GM12878 (cell line): ENCODE data around the gene FERMT2. TPM values are rescaled to one million over a fixed set of nuclear protein-coding genes. Genes with fewer than 3 reads are reported as not detected.

Experiments used
- ATAC-seq: fragments of 200-7000 bp; cut with Tn5 transposase; 3 replicates; pipeline ENCODE4 v1.9.1; 2020; ENCODE audit warnings: mild to moderate bottlenecking, moderate library complexity
- BruUV-seq: library from RNA; stranded (reverse); fragments of 400-500 nt; replicated peaks from 2 replicates; lab custom pipeline; 2021; lab: Mats Ljungman, UMichigan
- CTCF ChIA-PET: fragments of 300-600 bp; sonication (Branson Sonifier 250); formaldehyde crosslinking; extraction: SDS; loops from one replicate; lab custom pipeline; 2021; ENCODE audit warnings: inconsistent platforms; lab: Yijun Ruan, JAX
- POLR2A ChIA-PET: fragments of 350-600 bp; formaldehyde crosslinking; extraction: SDS; loops from one replicate; lab custom pipeline; 2021; ENCODE audit warnings: inconsistent platforms; lab: Charles Lee
- RAD21 ChIA-PET: fragments of 300-600 bp; sonication (Branson Sonifier 250); formaldehyde crosslinking; loops from one replicate; lab custom pipeline; 2023; ENCODE audit warnings: antibody characterized with exemption; ENCODE audit not compliant: unreplicated experiment; lab: Charles Lee
- SMC1A ChIA-PET: fragments of 300-600 bp; sonication (Branson Sonifier 250); formaldehyde crosslinking; loops from one replicate; lab custom pipeline; 2023; ENCODE audit not compliant: unreplicated experiment, uncharacterized antibody; lab: Charles Lee
- DNase-seq: peaks from one replicate; pipeline ENCODE4 v3.0.0-alpha.2; 2011; ENCODE audit warnings: low read depth, low spot score
- FAIRE-seq: peaks from 3 replicates; lab custom pipeline; 2011; peaks lifted over from hg19 to GRCh38; lab: Jason Lieb, UNC
- H2AFZ ChIP-seq: 2 replicates; pipeline ENCODE4 v1.6.0; 2011; ENCODE audit warnings: low read depth, low read length, control low read depth; ENCODE audit not compliant: control insufficient read depth
- H3K27ac ChIP-seq: 2 replicates; pipeline ENCODE4 v1.5.1; 2011; ENCODE audit warnings: control low read depth; ENCODE audit not compliant: control insufficient read depth, insufficient read depth
- H3K27me3 ChIP-seq, 2 experiments: replicated peaks in 1 of 2; 2 replicates each; pipeline versions ENCODE4 v1.6.0 to v1.6.1; 2011; ENCODE audit warnings: low read length in 1 of 2; ENCODE audit not compliant: control insufficient read depth in 2 of 2, insufficient read depth in 2 of 2
- H3K36me3 ChIP-seq, 2 experiments: 2 replicates each; pipeline ENCODE4 v1.5.1; 2011; ENCODE audit warnings: low read length in 1 of 2; ENCODE audit not compliant: control insufficient read depth in 2 of 2, insufficient read depth in 2 of 2
- H3K4me1 ChIP-seq: 2 replicates; pipeline ENCODE4 v1.6.1; 2011; ENCODE audit warnings: mild to moderate bottlenecking, low read length, moderate library complexity, mixed read lengths; ENCODE audit not compliant: control insufficient read depth, insufficient read depth
- H3K4me2 ChIP-seq: 2 replicates; pipeline ENCODE4 v1.6.0; 2011; ENCODE audit warnings: control low read depth; ENCODE audit not compliant: control insufficient read depth, insufficient read depth
- H3K4me3 ChIP-seq: fragments of 200-600 bp; sonication (generic); 2 replicates; pipeline ENCODE4 v1.5.1; 2016
- H3K79me2 ChIP-seq: 2 replicates; pipeline ENCODE4 v1.6.0; 2011; ENCODE audit warnings: low read length; ENCODE audit not compliant: control insufficient read depth, insufficient read depth
- H3K9ac ChIP-seq: 2 replicates; pipeline ENCODE4 v1.8.0; 2011; ENCODE audit warnings: low read length, control low read depth, mixed read lengths; ENCODE audit not compliant: control insufficient read depth, insufficient read depth
- H3K9me3 ChIP-seq: replicated peaks from 3 replicates; pipeline ENCODE4 v1.5.1; 2011; ENCODE audit warnings: mild to moderate bottlenecking, low read length; ENCODE audit not compliant: control insufficient read depth, insufficient read depth
- H4K20me1 ChIP-seq: 2 replicates; pipeline ENCODE4 v1.6.0; 2011; ENCODE audit not compliant: control insufficient read depth, insufficient read depth
- BHLHE40 ChIP-seq, 2 experiments: fragments of 450-650 bp in 1 of 2; IDR thresholded peaks; 2 replicates each; pipeline ENCODE4 v1.6.1; 2011 to 2017; ENCODE audit warnings: low read depth in 2 of 2, borderline replicate concordance in 1 of 2, improper control_type of control experiment in 1 of 2, low read length in 1 of 2, mild to moderate bottlenecking in 1 of 2
- CBFB ChIP-seq: IDR thresholded peaks from 2 replicates; pipeline ENCODE4 v1.6.1; 2016; ENCODE audit warnings: antibody characterized with exemption, low read depth
- CHD1 ChIP-seq: IDR thresholded peaks from 2 replicates; pipeline ENCODE4 v1.6.1; 2012; ENCODE audit warnings: low read depth, low read length, improper control_type of control experiment
- CREB1 ChIP-seq: IDR thresholded peaks from 2 replicates; pipeline ENCODE4 v1.6.1; 2012; ENCODE audit warnings: low read depth, mild to moderate bottlenecking, inconsistent platforms
- GABPA ChIP-seq: IDR thresholded peaks from 2 replicates; pipeline ENCODE4 v1.6.1; 2014; ENCODE audit warnings: antibody characterized with exemption, low read depth, mild to moderate bottlenecking, inconsistent platforms
- JUNB ChIP-seq: IDR thresholded peaks from 2 replicates; pipeline ENCODE4 v1.6.1; 2016; ENCODE audit warnings: antibody characterized with exemption, mild to moderate bottlenecking
- JUND ChIP-seq: IDR thresholded peaks from 2 replicates; pipeline ENCODE4 v1.6.1; 2012; ENCODE audit warnings: low read depth, mild to moderate bottlenecking, low read length, improper control_type of control experiment, moderate library complexity
- MYB ChIP-seq: fragments of 150-350 bp; IDR thresholded peaks from 2 replicates; pipeline ENCODE4 v1.6.1; 2014; ENCODE audit warnings: mild to moderate bottlenecking, low read depth, low read length, borderline replicate concordance
- PAX5 ChIP-seq: IDR thresholded peaks from 2 replicates; pipeline ENCODE4 v1.6.1; 2011; ENCODE audit warnings: low read depth, low read length, borderline replicate concordance
- RAD21 ChIP-seq: IDR thresholded peaks from 2 replicates; pipeline ENCODE4 v1.6.1; 2011; ENCODE audit warnings: mild to moderate bottlenecking, low read depth, low read length, moderate library complexity; ENCODE audit not compliant: insufficient read depth
- SMC3 ChIP-seq: IDR thresholded peaks from 2 replicates; pipeline ENCODE4 v1.6.1; 2011; ENCODE audit warnings: low read length, improper control_type of control experiment, borderline replicate concordance
- WGBS: methylation state at CpG from one replicate; pipeline ENCODE4 v1.1.6; 2016; ENCODE audit warnings: low lambda C conversion rate; ENCODE audit not compliant: insufficient replicate concordance, insufficient coverage; ENCODE audit errors: missing lambda C conversion rate; 5-methylcytosine and 5-hydroxymethylcytosine counted together
- in situ Hi-C: fragments of 300-500 bp; cut with MboI; formaldehyde crosslinking; loops from 9 replicates; pipeline ENCODE4 v1.14.3; 2018; ENCODE audit warnings: mixed read lengths
- intact Hi-C: fragments of 100-400 bp; cut with micrococcal nuclease; formaldehyde crosslinking; loops from one replicate; pipeline ENCODE4 v1.14.2; 2022; ENCODE audit not compliant: unreplicated experiment
- polyA plus RNA-seq, 11 experiments: library from polyadenylated mRNA; depleted of rRNA in 4 of 11; unstranded in 6 of 11; stranded (reverse) in 5 of 11; fragments of >200 nt; fragmentation: Nextera tagmentation in 4 of 11; fragmentation: Illumina TruSeq in 1 of 11; extraction: Ambion mirVana in 4 of 11; extraction: Trizol in 1 of 11; gene quantifications; 1 replicate in 1 of 11; 2 replicates in 10 of 11; pipeline versions ENCODE4 v1.2.1 to v1.2.3, GENCODE V29; 2011 to 2016; ENCODE audit warnings: inconsistent platforms in 2 of 11, missing spikeins in 2 of 11, low read depth in 1 of 11
- total RNA-seq, 4 experiments: library from RNA; depleted of rRNA in 3 of 4; stranded (reverse); fragments of >200 nt in 3 of 4; fragmentation: Illumina TruSeq in 1 of 4; extraction: Trizol in 1 of 4; gene quantifications; 2 replicates each; pipeline versions ENCODE4 v1.2.1 to v1.2.3, GENCODE V29; 2013 to 2021
- TF ChIP-seq, protein P1 (sequence below): fragments of 450-650 bp; IDR thresholded peaks from 2 replicates; pipeline ENCODE4 v1.6.1; 2017; ENCODE audit warnings: mild to moderate bottlenecking, moderate library complexity
- TF ChIP-seq, protein P2 (sequence below), 3 experiments: IDR thresholded peaks in 2 of 3; conservative IDR thresholded peaks in 1 of 3; 2 replicates each; pipeline ENCODE4 v1.5.1; 2011; ENCODE audit warnings: low read depth in 3 of 3, low read length in 3 of 3, mild to moderate bottlenecking in 3 of 3, control low read depth in 2 of 3, moderate library complexity in 2 of 3, inconsistent platforms in 1 of 3, mixed read lengths in 1 of 3; ENCODE audit not compliant: control insufficient read depth in 2 of 3, insufficient read depth in 1 of 3; ENCODE audit errors: extremely low read depth in 1 of 3
- TF ChIP-seq, protein P3 (sequence below): fragments of 450-650 bp; formaldehyde crosslinking; IDR thresholded peaks from 2 replicates; pipeline ENCODE4 v1.5.0; 2022; ENCODE audit warnings: mild to moderate bottlenecking, missing genetic modification characterization

FERMT2 gene
- total and polyA plus RNA-seq, 10 of the 15 experiments (the other 5 are each of a cell fraction or from before 2014, with no cell fraction given) = 4.9 to 35.5 (median 19.5) TPM

DNA sequence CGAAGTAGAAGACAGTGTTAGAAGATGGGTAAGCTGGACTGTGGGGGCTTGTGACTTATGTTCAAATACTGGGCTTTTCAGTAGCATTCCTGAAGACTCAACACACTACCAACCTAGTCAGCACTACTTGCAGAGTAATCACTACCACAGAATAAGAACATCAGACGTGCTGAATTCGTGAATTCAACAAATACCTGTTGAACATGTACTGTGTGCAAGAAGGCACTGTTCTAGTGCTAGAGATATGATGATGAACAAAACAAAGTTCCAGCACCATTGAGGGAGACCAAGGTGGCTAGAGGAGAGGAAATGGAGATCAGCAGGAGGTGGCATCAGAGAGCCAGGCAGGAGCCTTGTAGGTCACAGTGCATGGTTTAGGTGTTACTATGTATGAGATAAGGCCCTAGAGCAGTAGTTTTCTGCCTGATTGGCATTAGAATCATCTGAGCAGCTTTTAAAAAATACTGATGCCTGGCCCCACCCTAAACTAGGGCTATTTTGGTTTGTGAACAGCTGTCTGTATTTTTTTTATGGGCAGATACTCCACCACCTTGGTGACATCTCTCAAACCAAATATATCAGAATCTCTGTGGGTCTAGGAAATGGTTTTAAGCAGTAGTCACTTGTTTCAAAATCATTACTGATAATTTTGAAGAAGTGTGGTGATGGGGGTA is 26.8 kb downstream of the FERMT2 start:
- FAIRE-seq = no peak
- H2AFZ ChIP-seq = no peak overlapping the region
- no TSS peak for BruUV-seq
- no peaks in the 10 kb centered on the region for H4K20me1 ChIP-seq
- no peak for DNase-seq
- 45% methylated on average over 3 of the region's 3 CpGs for WGBS
- no peak overlapping the region for H3K4me3 ChIP-seq
- intact Hi-C loops = no loop called here
- ATAC-seq = peak; percentile 82
- in situ Hi-C loops = no loop called here
- no peak overlapping the region for H3K4me2 ChIP-seq
- SMC1A ChIA-PET = interaction anchor here (0.5 to 10.1 kb wide), 10 partner anchors 12 to 790 kb away, joined by 3 to 79 read pairs (median 6); no protein-coding TSS in a partner anchor
- H3K4me1 ChIP-seq = no peaks in the 10 kb centered on the region
- no peak overlapping the region for H3K27ac ChIP-seq
- H3K9me3 ChIP-seq = no peaks in the 10 kb centered on the region
- H3K79me2 ChIP-seq = no peaks in the 10 kb centered on the region
- CTCF ChIA-PET = interaction anchor here (0.7 to 4.4 kb wide), 13 partner anchors 9 to 229 kb away, joined by 3 to 43 read pairs (median 5); no protein-coding TSS in a partner anchor
- no peaks in the 10 kb centered on the region for H3K36me3 ChIP-seq
- no peaks in the 10 kb centered on the region for H3K27me3 ChIP-seq
- POLR2A ChIA-PET = no interaction called here
- RAD21 ChIA-PET = interaction anchor here (1.0 to 4.4 kb wide), 3 partner anchors 11 to 37 kb away, joined by 3 to 22 read pairs (median 12); no protein-coding TSS in a partner anchor
- no peak overlapping the region for H3K9ac ChIP-seq
- peak; percentile 48; the same call in 1 of the 2 replicates for TF ChIP-seq PAX5
- no peak for TF ChIP-seq BHLHE40 (IDR thresholded peaks at IDR 0.05; ENCODE audit: borderline replicate concordance in 1 of 2, low read depth in 2 of 2, low read length in 1 of 2)
- no peak for TF ChIP-seq CHD1
- no peak for TF ChIP-seq JUND
- no peak for TF ChIP-seq MYB
- no peak for TF ChIP-seq CREB1
- no peak for TF ChIP-seq CBFB
- TF ChIP-seq GABPA = no peak
- TF ChIP-seq, protein P1, sequence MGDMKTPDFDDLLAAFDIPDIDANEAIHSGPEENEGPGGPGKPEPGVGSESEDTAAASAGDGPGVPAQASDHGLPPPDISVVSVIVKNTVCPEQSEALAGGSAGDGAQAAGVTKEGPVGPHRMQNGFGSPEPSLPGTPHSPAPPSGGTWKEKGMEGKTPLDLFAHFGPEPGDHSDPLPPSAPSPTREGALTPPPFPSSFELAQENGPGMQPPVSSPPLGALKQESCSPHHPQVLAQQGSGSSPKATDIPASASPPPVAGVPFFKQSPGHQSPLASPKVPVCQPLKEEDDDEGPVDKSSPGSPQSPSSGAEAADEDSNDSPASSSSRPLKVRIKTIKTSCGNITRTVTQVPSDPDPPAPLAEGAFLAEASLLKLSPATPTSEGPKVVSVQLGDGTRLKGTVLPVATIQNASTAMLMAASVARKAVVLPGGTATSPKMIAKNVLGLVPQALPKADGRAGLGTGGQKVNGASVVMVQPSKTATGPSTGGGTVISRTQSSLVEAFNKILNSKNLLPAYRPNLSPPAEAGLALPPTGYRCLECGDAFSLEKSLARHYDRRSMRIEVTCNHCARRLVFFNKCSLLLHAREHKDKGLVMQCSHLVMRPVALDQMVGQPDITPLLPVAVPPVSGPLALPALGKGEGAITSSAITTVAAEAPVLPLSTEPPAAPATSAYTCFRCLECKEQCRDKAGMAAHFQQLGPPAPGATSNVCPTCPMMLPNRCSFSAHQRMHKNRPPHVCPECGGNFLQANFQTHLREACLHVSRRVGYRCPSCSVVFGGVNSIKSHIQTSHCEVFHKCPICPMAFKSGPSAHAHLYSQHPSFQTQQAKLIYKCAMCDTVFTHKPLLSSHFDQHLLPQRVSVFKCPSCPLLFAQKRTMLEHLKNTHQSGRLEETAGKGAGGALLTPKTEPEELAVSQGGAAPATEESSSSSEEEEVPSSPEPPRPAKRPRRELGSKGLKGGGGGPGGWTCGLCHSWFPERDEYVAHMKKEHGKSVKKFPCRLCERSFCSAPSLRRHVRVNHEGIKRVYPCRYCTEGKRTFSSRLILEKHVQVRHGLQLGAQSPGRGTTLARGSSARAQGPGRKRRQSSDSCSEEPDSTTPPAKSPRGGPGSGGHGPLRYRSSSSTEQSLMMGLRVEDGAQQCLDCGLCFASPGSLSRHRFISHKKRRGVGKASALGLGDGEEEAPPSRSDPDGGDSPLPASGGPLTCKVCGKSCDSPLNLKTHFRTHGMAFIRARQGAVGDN = no peak
- TF ChIP-seq, protein P2, sequence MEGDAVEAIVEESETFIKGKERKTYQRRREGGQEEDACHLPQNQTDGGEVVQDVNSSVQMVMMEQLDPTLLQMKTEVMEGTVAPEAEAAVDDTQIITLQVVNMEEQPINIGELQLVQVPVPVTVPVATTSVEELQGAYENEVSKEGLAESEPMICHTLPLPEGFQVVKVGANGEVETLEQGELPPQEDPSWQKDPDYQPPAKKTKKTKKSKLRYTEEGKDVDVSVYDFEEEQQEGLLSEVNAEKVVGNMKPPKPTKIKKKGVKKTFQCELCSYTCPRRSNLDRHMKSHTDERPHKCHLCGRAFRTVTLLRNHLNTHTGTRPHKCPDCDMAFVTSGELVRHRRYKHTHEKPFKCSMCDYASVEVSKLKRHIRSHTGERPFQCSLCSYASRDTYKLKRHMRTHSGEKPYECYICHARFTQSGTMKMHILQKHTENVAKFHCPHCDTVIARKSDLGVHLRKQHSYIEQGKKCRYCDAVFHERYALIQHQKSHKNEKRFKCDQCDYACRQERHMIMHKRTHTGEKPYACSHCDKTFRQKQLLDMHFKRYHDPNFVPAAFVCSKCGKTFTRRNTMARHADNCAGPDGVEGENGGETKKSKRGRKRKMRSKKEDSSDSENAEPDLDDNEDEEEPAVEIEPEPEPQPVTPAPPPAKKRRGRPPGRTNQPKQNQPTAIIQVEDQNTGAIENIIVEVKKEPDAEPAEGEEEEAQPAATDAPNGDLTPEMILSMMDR (IDR thresholded peaks at IDR 0.05 in 2 of 3, conservative IDR thresholded peaks at IDR 0.05 in 1 of 3; ENCODE audit: control insufficient read depth in 2 of 3, extremely low read depth in 1 of 3, insufficient read depth in 1 of 3, low read depth in 3 of 3, low read length in 3 of 3) = peak; percentile 15 to 45 (median 28); a peak in 3 of 6 replicates
- TF ChIP-seq, protein P3, sequence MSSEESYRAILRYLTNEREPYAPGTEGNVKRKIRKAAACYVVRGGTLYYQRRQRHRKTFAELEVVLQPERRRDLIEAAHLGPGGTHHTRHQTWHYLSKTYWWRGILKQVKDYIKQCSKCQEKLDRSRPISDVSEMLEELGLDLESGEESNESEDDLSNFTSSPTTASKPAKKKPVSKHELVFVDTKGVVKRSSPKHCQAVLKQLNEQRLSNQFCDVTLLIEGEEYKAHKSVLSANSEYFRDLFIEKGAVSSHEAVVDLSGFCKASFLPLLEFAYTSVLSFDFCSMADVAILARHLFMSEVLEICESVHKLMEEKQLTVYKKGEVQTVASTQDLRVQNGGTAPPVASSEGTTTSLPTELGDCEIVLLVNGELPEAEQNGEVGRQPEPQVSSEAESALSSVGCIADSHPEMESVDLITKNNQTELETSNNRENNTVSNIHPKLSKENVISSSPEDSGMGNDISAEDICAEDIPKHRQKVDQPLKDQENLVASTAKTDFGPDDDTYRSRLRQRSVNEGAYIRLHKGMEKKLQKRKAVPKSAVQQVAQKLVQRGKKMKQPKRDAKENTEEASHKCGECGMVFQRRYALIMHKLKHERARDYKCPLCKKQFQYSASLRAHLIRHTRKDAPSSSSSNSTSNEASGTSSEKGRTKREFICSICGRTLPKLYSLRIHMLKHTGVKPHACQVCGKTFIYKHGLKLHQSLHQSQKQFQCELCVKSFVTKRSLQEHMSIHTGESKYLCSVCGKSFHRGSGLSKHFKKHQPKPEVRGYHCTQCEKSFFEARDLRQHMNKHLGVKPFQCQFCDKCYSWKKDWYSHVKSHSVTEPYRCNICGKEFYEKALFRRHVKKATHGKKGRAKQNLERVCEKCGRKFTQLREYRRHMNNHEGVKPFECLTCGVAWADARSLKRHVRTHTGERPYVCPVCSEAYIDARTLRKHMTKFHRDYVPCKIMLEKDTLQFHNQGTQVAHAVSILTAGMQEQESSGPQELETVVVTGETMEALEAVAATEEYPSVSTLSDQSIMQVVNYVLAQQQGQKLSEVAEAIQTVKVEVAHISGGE (CRISPR knock-in tag) = no peak
- peak; percentile 46; the same call in 1 of the 2 replicates for TF ChIP-seq SMC3
- no peak for TF ChIP-seq JUNB
- TF ChIP-seq RAD21 = peak; percentile 52
